HEK293 (cell line): Measurements from ENCODE around the gene RBCK1.

Experiments
- HOXA7 ChIP-seq: sonication (generic); formaldehyde crosslinking; IDR thresholded peaks from 2 replicates; pipeline ENCODE4 v1.8.1; 2022; ENCODE audit warnings: missing genetic modification reagents, borderline replicate concordance
- KLF7 ChIP-seq: fragments of 450-650 bp; formaldehyde crosslinking; IDR thresholded peaks from 2 replicates; pipeline ENCODE4 v1.5.1; 2016; ENCODE audit warnings: missing biosample characterization, missing genetic modification characterization, borderline replicate concordance
- RBAK ChIP-seq: fragments of 450-650 bp; formaldehyde crosslinking; IDR thresholded peaks from 2 replicates; pipeline ENCODE4 v1.5.1; 2016; ENCODE audit warnings: missing biosample characterization, missing genetic modification characterization
- SALL2 ChIP-seq: fragments of 450-650 bp; formaldehyde crosslinking; IDR thresholded peaks from 2 replicates; pipeline ENCODE4 v1.5.0; 2017; ENCODE audit warnings: missing biosample characterization, mild to moderate bottlenecking, missing genetic modification characterization, borderline replicate concordance
- SCRT1 ChIP-seq: fragments of 450-650 bp; formaldehyde crosslinking; IDR thresholded peaks from 2 replicates; pipeline ENCODE4 v1.5.1; 2016; ENCODE audit warnings: missing biosample characterization, missing genetic modification characterization, borderline replicate concordance
- SETDB1 ChIP-seq: IDR thresholded peaks from one replicate; pipeline ENCODE4 v1.6.1; 2017; ENCODE audit warnings: mild to moderate bottlenecking, low read length, moderate library complexity, mixed read lengths; ENCODE audit not compliant: insufficient read length
- SP7 ChIP-seq: fragments of 450-650 bp; formaldehyde crosslinking; IDR thresholded peaks from 2 replicates; pipeline ENCODE4 v1.5.1; 2016; ENCODE audit warnings: missing biosample characterization, missing genetic modification characterization
- ZEB2 ChIP-seq: fragments of 450-650 bp; formaldehyde crosslinking; IDR thresholded peaks from 2 replicates; pipeline ENCODE4 v1.5.1; 2016; ENCODE audit warnings: missing biosample characterization, missing genetic modification characterization
- ZFHX2 ChIP-seq: fragments of 450-650 bp; formaldehyde crosslinking; conservative IDR thresholded peaks from 2 replicates; pipeline ENCODE4 v1.5.1; 2016; ENCODE audit warnings: missing biosample characterization, missing genetic modification characterization
- ZNF133 ChIP-seq: fragments of 450-650 bp; formaldehyde crosslinking; IDR thresholded peaks from 2 replicates; pipeline ENCODE4 v1.5.1; 2016; ENCODE audit warnings: missing biosample characterization, missing genetic modification characterization
- ZNF157 ChIP-seq: fragments of 450-650 bp; formaldehyde crosslinking; IDR thresholded peaks from 2 replicates; pipeline ENCODE4 v1.5.1; 2016; ENCODE audit warnings: missing biosample characterization, missing genetic modification characterization
- ZNF16 ChIP-seq: fragments of 450-650 bp; formaldehyde crosslinking; IDR thresholded peaks from 2 replicates; pipeline ENCODE4 v1.5.1; 2016; ENCODE audit warnings: low read depth, missing biosample characterization, missing genetic modification characterization
- ZNF24 ChIP-seq: fragments of 450-650 bp; formaldehyde crosslinking; IDR thresholded peaks from 2 replicates; pipeline ENCODE4 v1.5.1; 2016; ENCODE audit warnings: missing biosample characterization, missing genetic modification characterization
- ZNF341 ChIP-seq: fragments of 450-650 bp; formaldehyde crosslinking; IDR thresholded peaks from 2 replicates; pipeline ENCODE4; 2016; ENCODE audit warnings: low read depth, missing biosample characterization, missing genetic modification characterization
- ZNF366 ChIP-seq: fragments of 450-650 bp; formaldehyde crosslinking; conservative IDR thresholded peaks from 2 replicates; pipeline ENCODE4 v1.5.1; 2016; ENCODE audit warnings: missing biosample characterization, missing genetic modification characterization
- ZNF37A ChIP-seq: fragments of 450-650 bp; IDR thresholded peaks from 2 replicates; pipeline ENCODE4 v1.5.1; 2018; ENCODE audit warnings: missing biosample characterization, missing genetic modification characterization
- ZNF394 ChIP-seq: fragments of 450-650 bp; formaldehyde crosslinking; IDR thresholded peaks from 2 replicates; pipeline ENCODE4 v1.5.1; 2016; ENCODE audit warnings: missing biosample characterization, missing genetic modification characterization, mild to moderate bottlenecking, moderate library complexity, borderline replicate concordance
- ZNF544 ChIP-seq: fragments of 450-650 bp; formaldehyde crosslinking; IDR thresholded peaks from 2 replicates; pipeline ENCODE4 v1.5.0; 2017; ENCODE audit warnings: missing biosample characterization, missing genetic modification characterization
- ZNF561 ChIP-seq: fragments of 450-650 bp; IDR thresholded peaks from 2 replicates; pipeline ENCODE4 v1.5.1; 2018; ENCODE audit warnings: missing biosample characterization, missing genetic modification characterization, borderline replicate concordance
- ZNF571 ChIP-seq: fragments of 450-650 bp; formaldehyde crosslinking; IDR thresholded peaks from 2 replicates; pipeline ENCODE4 v1.5.0; 2017; ENCODE audit warnings: missing biosample characterization, missing genetic modification characterization
- ZNF580 ChIP-seq: fragments of 450-650 bp; formaldehyde crosslinking; IDR thresholded peaks from 2 replicates; pipeline ENCODE4 v1.5.1; 2016; ENCODE audit warnings: missing biosample characterization, missing genetic modification characterization
- ZNF623 ChIP-seq: fragments of 450-650 bp; formaldehyde crosslinking; IDR thresholded peaks from 2 replicates; pipeline ENCODE4 v1.5.1; 2016; ENCODE audit warnings: missing biosample characterization, missing genetic modification characterization
- ZNF629 ChIP-seq: fragments of 450-650 bp; formaldehyde crosslinking; IDR thresholded peaks from 2 replicates; pipeline ENCODE4 v1.5.1; 2017; ENCODE audit warnings: missing biosample characterization, missing genetic modification characterization
- ZNF639 ChIP-seq: fragments of 450-650 bp; formaldehyde crosslinking; IDR thresholded peaks from 2 replicates; pipeline ENCODE4 v1.5.1; 2016; ENCODE audit warnings: missing biosample characterization, missing genetic modification characterization
- ZNF664 ChIP-seq: fragments of 450-650 bp; formaldehyde crosslinking; IDR thresholded peaks from 2 replicates; pipeline ENCODE4 v1.5.1; 2016; ENCODE audit warnings: missing biosample characterization, missing genetic modification characterization
- ZNF76 ChIP-seq: fragments of 450-650 bp; formaldehyde crosslinking; IDR thresholded peaks from 2 replicates; pipeline ENCODE4; 2016; ENCODE audit warnings: low read depth, missing biosample characterization, missing genetic modification characterization, borderline replicate concordance
- ZNF830 ChIP-seq: fragments of 450-650 bp; IDR thresholded peaks from 2 replicates; pipeline ENCODE4 v1.5.0; 2018; ENCODE audit warnings: missing biosample characterization, missing genetic modification characterization, low read depth, mild to moderate bottlenecking, moderate library complexity
- ZNF843 ChIP-seq: fragments of 450-650 bp; formaldehyde crosslinking; IDR thresholded peaks from 2 replicates; pipeline ENCODE4 v1.5.1; 2016; ENCODE audit warnings: missing biosample characterization, missing genetic modification characterization
- ZSCAN23 ChIP-seq: fragments of 450-650 bp; formaldehyde crosslinking; IDR thresholded peaks from 2 replicates; pipeline ENCODE4 v1.5.1; 2016; ENCODE audit warnings: missing biosample characterization, missing genetic modification characterization
- TF ChIP-seq, protein P1 (sequence below): fragments of 450-650 bp; formaldehyde crosslinking; IDR thresholded peaks from 2 replicates; pipeline ENCODE4 v1.5.1; 2016; ENCODE audit warnings: missing biosample characterization, missing genetic modification characterization, borderline replicate concordance
- TF ChIP-seq, protein P2 (sequence below): fragments of 450-650 bp; formaldehyde crosslinking; IDR thresholded peaks from 2 replicates; pipeline ENCODE4 v1.5.1; 2016; ENCODE audit warnings: missing biosample characterization, missing genetic modification characterization, borderline replicate concordance

The RBCK1 gene

DNA sequence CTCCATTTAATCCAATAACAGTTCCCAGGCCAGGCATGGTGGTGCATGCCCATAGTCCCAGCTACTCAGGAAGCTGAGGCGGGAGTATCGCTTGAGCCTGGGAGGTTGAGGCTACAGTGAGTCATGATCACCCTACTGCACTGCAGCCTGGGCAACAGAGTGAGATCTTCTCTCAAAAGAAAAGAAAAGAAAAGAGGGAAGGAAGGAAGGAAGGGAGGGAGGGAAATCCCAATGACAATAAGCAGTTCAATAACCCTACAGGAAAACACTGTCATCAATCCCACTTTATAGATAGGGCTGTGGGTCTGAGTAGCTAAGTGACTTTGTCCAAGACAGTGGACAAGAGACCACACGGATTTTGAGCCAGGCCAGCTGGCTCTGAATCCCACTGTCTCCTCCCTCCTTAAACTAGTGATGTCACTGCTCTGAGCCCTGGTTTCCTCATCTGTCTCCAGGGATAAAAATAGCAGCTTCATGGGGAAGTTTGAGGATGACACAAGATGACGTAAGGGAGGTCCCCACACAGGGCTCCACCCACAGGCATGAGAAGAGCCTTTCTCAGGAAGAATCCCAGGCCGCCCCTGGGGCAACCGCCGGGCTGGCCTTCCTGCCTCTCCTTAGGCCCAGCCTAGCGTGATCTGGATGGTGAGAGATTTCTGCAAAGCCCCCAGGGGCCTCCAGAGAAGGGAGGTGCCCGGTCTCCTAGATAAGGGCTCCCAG lies 34.8 kb upstream of the RBCK1 start (continued):
- peak; percentile 69 for TF ChIP-seq ZNF341 (tag by site-specific recombination)
- peak; percentile 43 for TF ChIP-seq ZFHX2
- no peak for TF ChIP-seq SETDB1
- TF ChIP-seq ZNF571 (tag by site-specific recombination) = no peak
- TF ChIP-seq ZNF561 (tag by site-specific recombination) = 0 out of 2 replicates have a peak, but pooled peaks have one; percentile 46
- no peak for TF ChIP-seq ZNF580
- TF ChIP-seq KLF7 = no peak
- no peak for TF ChIP-seq ZNF639
- TF ChIP-seq ZNF629 = peak; percentile 95
- TF ChIP-seq, protein P1, sequence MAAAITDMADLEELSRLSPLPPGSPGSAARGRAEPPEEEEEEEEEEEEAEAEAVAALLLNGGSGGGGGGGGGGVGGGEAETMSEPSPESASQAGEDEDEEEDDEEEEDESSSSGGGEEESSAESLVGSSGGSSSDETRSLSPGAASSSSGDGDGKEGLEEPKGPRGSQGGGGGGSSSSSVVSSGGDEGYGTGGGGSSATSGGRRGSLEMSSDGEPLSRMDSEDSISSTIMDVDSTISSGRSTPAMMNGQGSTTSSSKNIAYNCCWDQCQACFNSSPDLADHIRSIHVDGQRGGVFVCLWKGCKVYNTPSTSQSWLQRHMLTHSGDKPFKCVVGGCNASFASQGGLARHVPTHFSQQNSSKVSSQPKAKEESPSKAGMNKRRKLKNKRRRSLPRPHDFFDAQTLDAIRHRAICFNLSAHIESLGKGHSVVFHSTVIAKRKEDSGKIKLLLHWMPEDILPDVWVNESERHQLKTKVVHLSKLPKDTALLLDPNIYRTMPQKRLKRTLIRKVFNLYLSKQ (tag by site-specific recombination) = no peak
- TF ChIP-seq ZNF37A = no peak
- TF ChIP-seq ZNF16 (tag by site-specific recombination) = no peak
- TF ChIP-seq HOXA7 (CRISPR knock-in tag) = no peak
- no peak for TF ChIP-seq ZNF623 (tag by site-specific recombination)
- TF ChIP-seq, protein P2, sequence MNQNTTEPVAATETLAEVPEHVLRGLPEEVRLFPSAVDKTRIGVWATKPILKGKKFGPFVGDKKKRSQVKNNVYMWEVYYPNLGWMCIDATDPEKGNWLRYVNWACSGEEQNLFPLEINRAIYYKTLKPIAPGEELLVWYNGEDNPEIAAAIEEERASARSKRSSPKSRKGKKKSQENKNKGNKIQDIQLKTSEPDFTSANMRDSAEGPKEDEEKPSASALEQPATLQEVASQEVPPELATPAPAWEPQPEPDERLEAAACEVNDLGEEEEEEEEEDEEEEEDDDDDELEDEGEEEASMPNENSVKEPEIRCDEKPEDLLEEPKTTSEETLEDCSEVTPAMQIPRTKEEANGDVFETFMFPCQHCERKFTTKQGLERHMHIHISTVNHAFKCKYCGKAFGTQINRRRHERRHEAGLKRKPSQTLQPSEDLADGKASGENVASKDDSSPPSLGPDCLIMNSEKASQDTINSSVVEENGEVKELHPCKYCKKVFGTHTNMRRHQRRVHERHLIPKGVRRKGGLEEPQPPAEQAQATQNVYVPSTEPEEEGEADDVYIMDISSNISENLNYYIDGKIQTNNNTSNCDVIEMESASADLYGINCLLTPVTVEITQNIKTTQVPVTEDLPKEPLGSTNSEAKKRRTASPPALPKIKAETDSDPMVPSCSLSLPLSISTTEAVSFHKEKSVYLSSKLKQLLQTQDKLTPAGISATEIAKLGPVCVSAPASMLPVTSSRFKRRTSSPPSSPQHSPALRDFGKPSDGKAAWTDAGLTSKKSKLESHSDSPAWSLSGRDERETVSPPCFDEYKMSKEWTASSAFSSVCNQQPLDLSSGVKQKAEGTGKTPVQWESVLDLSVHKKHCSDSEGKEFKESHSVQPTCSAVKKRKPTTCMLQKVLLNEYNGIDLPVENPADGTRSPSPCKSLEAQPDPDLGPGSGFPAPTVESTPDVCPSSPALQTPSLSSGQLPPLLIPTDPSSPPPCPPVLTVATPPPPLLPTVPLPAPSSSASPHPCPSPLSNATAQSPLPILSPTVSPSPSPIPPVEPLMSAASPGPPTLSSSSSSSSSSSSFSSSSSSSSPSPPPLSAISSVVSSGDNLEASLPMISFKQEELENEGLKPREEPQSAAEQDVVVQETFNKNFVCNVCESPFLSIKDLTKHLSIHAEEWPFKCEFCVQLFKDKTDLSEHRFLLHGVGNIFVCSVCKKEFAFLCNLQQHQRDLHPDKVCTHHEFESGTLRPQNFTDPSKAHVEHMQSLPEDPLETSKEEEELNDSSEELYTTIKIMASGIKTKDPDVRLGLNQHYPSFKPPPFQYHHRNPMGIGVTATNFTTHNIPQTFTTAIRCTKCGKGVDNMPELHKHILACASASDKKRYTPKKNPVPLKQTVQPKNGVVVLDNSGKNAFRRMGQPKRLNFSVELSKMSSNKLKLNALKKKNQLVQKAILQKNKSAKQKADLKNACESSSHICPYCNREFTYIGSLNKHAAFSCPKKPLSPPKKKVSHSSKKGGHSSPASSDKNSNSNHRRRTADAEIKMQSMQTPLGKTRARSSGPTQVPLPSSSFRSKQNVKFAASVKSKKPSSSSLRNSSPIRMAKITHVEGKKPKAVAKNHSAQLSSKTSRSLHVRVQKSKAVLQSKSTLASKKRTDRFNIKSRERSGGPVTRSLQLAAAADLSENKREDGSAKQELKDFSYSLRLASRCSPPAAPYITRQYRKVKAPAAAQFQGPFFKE (tag by site-specific recombination) = no peak
- no peak for TF ChIP-seq SALL2 (tag by site-specific recombination)
- no peak for TF ChIP-seq ZSCAN23 (tag by site-specific recombination)
- TF ChIP-seq ZEB2 (tag by site-specific recombination) = peak; percentile 65
- TF ChIP-seq ZNF843 = no peak
- TF ChIP-seq ZNF394 = peak; percentile 38; the same call in 1 of the 2 replicates
- no peak for TF ChIP-seq ZNF544 (tag by site-specific recombination)
- TF ChIP-seq ZNF157 (tag by site-specific recombination) = no peak
- TF ChIP-seq ZNF133 (tag by site-specific recombination) = no peak
- TF ChIP-seq ZNF664 (tag by site-specific recombination) = no peak
- TF ChIP-seq ZNF76 (tag by site-specific recombination) = no peak
- TF ChIP-seq ZNF830 (tag by site-specific recombination) = no peak
- TF ChIP-seq RBAK (tag by site-specific recombination) = no peak
- TF ChIP-seq ZNF24 = no peak
- peak; percentile 92 for TF ChIP-seq ZNF366 (tag by site-specific recombination)
- TF ChIP-seq SP7 = peak; percentile 76
- no peak for TF ChIP-seq SCRT1 (tag by site-specific recombination)
